H1 (cell line): ENCODE results near the gene ERCC1. TPM values are rescaled to one million over a fixed set of nuclear protein-coding genes. Genes with fewer than 3 reads are reported as not detected.

Source experiments
- BACH1 ChIP-seq: IDR thresholded peaks from 2 replicates; pipeline ENCODE4 v1.6.1; 2012; ENCODE audit warnings: low read length, improper control_type of control experiment
- BRCA1 ChIP-seq: IDR thresholded peaks from 2 replicates; pipeline ENCODE4 v1.6.1; 2012; ENCODE audit warnings: low read depth, low read length, improper control_type of control experiment
- CTBP2 ChIP-seq: IDR thresholded peaks from 2 replicates; pipeline ENCODE4 v1.7.0; 2011; ENCODE audit warnings: borderline replicate concordance, mild to moderate bottlenecking, moderate library complexity, mixed read lengths, low read length; ENCODE audit not compliant: insufficient read depth, insufficient read length
- EP300 ChIP-seq, 2 experiments: IDR thresholded peaks; 1 replicate in 1 of 2; 2 replicates in 1 of 2; pipeline ENCODE4 v1.6.1; 2011 to 2012; ENCODE audit warnings: low read depth in 2 of 2, low read length in 2 of 2, mild to moderate bottlenecking in 2 of 2, borderline replicate concordance in 1 of 2, inconsistent platforms in 1 of 2, moderate library complexity in 1 of 2
- KDM1A ChIP-seq: fragments of 200-600, 300-600 bp; sonication (generic); IDR thresholded peaks from 2 replicates; pipeline ENCODE4 v1.7.1; 2016; ENCODE audit warnings: mild to moderate bottlenecking, low read length, borderline replicate concordance
- POLR2A ChIP-seq, 2 experiments: IDR thresholded peaks; 1 replicate in 1 of 2; 2 replicates in 1 of 2; pipeline ENCODE4 v1.6.1; 2011; ENCODE audit warnings: low read depth in 2 of 2, low read length in 2 of 2, mild to moderate bottlenecking in 2 of 2; ENCODE audit errors: control extremely low read depth in 1 of 2
- RBBP5 ChIP-seq: IDR thresholded peaks from 2 replicates; pipeline ENCODE4 v1.7.1; 2012; ENCODE audit warnings: low read depth, mild to moderate bottlenecking, inconsistent platforms, low read length, moderate library complexity, borderline replicate concordance
- RNF2 ChIP-seq: fragments of 200-900, 300-1000 bp; sonication (generic); IDR thresholded peaks from 2 replicates; pipeline ENCODE4 v1.7.1; 2016; ENCODE audit warnings: borderline replicate concordance, low read depth, mild to moderate bottlenecking, antibody characterized with exemption, low read length; ENCODE audit not compliant: poor library complexity, severe bottlenecking; ENCODE audit errors: missing control alignments
- SIX5 ChIP-seq: IDR thresholded peaks from 2 replicates; pipeline ENCODE4 v1.6.1; 2011; ENCODE audit warnings: mild to moderate bottlenecking, low read depth, low read length
- SUZ12 ChIP-seq: fragments of 200-600 bp; sonication (generic); IDR thresholded peaks from 2 replicates; pipeline ENCODE4 v1.6.1; 2012; ENCODE audit warnings: mild to moderate bottlenecking, inconsistent platforms, low read length, moderate library complexity, mixed read lengths
- TAF1 ChIP-seq: IDR thresholded peaks from 2 replicates; pipeline ENCODE4 v1.6.1; 2011; ENCODE audit warnings: mild to moderate bottlenecking, low read depth, low read length
- TAF7 ChIP-seq: optimal IDR thresholded peaks from 2 replicates; pipeline ENCODE3; 2011; ENCODE audit warnings: low read depth, mild to moderate bottlenecking, inconsistent platforms, low read length, moderate library complexity, borderline replicate concordance
- TBP ChIP-seq: IDR thresholded peaks from 2 replicates; pipeline ENCODE4 v1.6.1; 2011; ENCODE audit warnings: low read depth, low read length, improper control_type of control experiment
- polyA plus RNA-seq, 7 experiments: library from polyadenylated mRNA; depleted of rRNA in 3 of 7; stranded (reverse) in 5 of 7; unstranded in 2 of 7; fragments of >200 nt in 5 of 7; fragments of 200-250 nt in 2 of 7; gene quantifications; 1 replicate in 5 of 7; 2 replicates in 1 of 7; 4 replicates in 1 of 7; pipeline versions ENCODE4 v1.2.1 to v1.2.3, GENCODE V29; 2011 to 2013; ENCODE audit warnings: missing spikeins in 2 of 7, mixed read lengths in 2 of 7
- total RNA-seq: library from RNA; stranded (reverse); fragmentation: NEBNext Ultra II Directional; extraction: Animal tissue kit (Norgen Biotek cat#: 25700); gene quantifications from 2 replicates; pipeline ENCODE4 v1.2.1, GENCODE V29; 2021
- TF ChIP-seq, protein P1 (sequence below), 3 experiments: IDR thresholded peaks; 1 replicate in 2 of 3; 2 replicates in 1 of 3; pipeline versions ENCODE4 v1.5.1 to v1.6.1; 2011; ENCODE audit warnings: low read length in 3 of 3, mild to moderate bottlenecking in 3 of 3, inconsistent platforms in 2 of 3, low read depth in 1 of 3, moderate library complexity in 1 of 3; ENCODE audit not compliant: insufficient read depth in 1 of 3; ENCODE audit errors: control extremely low read depth in 1 of 3

Gene ERCC1
- total and polyA plus RNA-seq, 2 of the 8 experiments (the other 6 are each of a cell fraction or from before 2014, with no cell fraction given): 44.7 to 94.2 TPM

DNA sequence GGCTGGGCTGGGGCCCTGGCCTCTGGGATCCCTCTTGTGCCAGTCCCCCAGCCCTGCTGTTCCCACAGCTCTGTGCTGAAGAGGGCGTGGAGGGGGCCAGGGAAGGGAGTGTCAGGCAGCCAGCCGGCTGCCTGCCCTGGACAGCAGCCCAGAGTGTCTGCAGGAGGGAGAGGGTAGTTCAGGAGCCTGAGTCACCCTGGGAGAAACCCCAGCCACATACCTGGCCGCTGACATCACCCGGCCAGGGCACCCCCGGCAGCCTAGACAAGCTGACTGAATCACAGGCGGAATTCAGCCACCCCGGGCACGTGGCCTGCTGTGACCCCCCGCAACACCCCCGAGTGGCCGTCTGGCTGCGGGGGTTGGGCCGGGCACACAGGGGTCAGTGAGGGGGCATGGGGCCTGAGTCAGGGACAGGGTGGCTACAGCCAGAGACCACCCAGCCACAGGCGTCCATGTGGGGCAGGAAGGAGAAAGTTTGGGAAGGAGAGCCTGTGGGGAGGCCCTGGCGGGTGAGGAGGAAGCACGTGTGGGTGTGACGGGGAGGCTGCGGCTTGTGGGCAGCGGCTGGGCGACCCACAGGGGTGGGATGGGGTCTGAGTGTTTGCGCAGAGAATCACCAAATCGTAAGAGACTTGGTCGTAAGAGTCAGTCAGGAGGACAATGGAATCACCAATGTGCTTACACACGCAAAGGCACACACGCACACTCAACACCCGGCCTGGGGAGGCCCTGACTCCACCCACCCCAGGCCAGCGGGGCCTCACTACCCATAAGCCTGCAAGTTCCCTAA lies 32.2 kb upstream of the ERCC1 start (continued):
- TF ChIP-seq SUZ12 (no peak), BRCA1 (no peak), CTBP2 (no peak), TAF7 (no peak), RNF2 (no peak), BACH1 (peak; percentile 44; the same call in 1 of the 2 replicates), TAF1 (0 out of 2 replicates have a peak, but pooled peaks have one; percentile 24), POLR2A (IDR thresholded peaks at IDR 0.05; ENCODE audit: control extremely low read depth in 1 of 2, low read depth in 2 of 2, low read length in 2 of 2) (peak in 1 of 2 experiments; percentile 68; a peak in 2 of 3 replicates), RBBP5 (peak; percentile 24; the same call in 1 of the 2 replicates), TBP (peak; percentile 28; the same call in 1 of the 2 replicates), KDM1A (no peak), SIX5 (no peak), EP300 (IDR thresholded peaks at IDR 0.05; ENCODE audit: borderline replicate concordance in 1 of 2, low read depth in 2 of 2, low read length in 2 of 2) (peak in 1 of 2 experiments; percentile 50; a peak in 1 of 3 replicates)
- TF ChIP-seq, protein P1, sequence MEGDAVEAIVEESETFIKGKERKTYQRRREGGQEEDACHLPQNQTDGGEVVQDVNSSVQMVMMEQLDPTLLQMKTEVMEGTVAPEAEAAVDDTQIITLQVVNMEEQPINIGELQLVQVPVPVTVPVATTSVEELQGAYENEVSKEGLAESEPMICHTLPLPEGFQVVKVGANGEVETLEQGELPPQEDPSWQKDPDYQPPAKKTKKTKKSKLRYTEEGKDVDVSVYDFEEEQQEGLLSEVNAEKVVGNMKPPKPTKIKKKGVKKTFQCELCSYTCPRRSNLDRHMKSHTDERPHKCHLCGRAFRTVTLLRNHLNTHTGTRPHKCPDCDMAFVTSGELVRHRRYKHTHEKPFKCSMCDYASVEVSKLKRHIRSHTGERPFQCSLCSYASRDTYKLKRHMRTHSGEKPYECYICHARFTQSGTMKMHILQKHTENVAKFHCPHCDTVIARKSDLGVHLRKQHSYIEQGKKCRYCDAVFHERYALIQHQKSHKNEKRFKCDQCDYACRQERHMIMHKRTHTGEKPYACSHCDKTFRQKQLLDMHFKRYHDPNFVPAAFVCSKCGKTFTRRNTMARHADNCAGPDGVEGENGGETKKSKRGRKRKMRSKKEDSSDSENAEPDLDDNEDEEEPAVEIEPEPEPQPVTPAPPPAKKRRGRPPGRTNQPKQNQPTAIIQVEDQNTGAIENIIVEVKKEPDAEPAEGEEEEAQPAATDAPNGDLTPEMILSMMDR (IDR thresholded peaks at IDR 0.05; ENCODE audit: control extremely low read depth in 1 of 3, insufficient read depth in 1 of 3, low read depth in 1 of 3, low read length in 3 of 3): no peak
- TF ChIP-seq, all 59 proteins: peak for 22
